Body of pancreas (tissue), 4 donors: ENCODE measurements around the gene PTTG1.

Source experiments
- POLR2A ChIP-seq, 3 donors: fragments of 450-650 bp; IDR thresholded peaks; one replicate each; pipeline ENCODE4 v1.6.1; 2016; ENCODE audit warnings: antibody characterized with exemption in 3 of 3, mild to moderate bottlenecking in 2 of 3
- TF ChIP-seq, protein P1 (sequence below), 7 experiments: fragments of 450-650 bp in 4 of 7; fragments of 200-600 bp in 3 of 7; sonication (generic) in 3 of 7; IDR thresholded peaks; one replicate each; pipeline ENCODE4 v1.5.1; 2016 to 2019; ENCODE audit warnings: antibody characterized with exemption in 7 of 7

DNA sequence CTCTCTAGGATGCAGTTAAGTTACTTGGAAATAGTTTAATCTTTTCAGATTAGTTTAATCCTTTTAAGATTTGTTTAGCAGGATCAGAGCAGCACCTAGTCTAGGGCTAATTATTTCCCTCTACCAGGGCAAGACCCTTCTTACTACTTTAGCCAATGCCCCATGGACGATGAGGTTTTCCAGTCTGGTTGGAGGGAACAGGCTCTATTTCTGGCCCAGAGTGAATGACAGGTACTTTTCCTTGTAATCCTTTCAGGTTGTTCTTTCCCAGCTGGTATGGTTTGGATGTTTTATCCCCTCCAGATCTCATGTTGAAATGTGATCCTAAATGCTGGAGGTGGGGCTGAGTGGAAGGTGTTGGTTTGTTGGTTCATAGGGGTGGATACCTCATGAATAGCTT is 27.2 kb downstream of the PTTG1 start:
- TF ChIP-seq, protein P1, sequence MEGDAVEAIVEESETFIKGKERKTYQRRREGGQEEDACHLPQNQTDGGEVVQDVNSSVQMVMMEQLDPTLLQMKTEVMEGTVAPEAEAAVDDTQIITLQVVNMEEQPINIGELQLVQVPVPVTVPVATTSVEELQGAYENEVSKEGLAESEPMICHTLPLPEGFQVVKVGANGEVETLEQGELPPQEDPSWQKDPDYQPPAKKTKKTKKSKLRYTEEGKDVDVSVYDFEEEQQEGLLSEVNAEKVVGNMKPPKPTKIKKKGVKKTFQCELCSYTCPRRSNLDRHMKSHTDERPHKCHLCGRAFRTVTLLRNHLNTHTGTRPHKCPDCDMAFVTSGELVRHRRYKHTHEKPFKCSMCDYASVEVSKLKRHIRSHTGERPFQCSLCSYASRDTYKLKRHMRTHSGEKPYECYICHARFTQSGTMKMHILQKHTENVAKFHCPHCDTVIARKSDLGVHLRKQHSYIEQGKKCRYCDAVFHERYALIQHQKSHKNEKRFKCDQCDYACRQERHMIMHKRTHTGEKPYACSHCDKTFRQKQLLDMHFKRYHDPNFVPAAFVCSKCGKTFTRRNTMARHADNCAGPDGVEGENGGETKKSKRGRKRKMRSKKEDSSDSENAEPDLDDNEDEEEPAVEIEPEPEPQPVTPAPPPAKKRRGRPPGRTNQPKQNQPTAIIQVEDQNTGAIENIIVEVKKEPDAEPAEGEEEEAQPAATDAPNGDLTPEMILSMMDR (IDR thresholded peaks at IDR 0.05) = no peak
- TF ChIP-seq POLR2A (IDR thresholded peaks at IDR 0.05) = no peak
